ENCODE results near the gene CASZ1.

The CASZ1 gene

DNA sequence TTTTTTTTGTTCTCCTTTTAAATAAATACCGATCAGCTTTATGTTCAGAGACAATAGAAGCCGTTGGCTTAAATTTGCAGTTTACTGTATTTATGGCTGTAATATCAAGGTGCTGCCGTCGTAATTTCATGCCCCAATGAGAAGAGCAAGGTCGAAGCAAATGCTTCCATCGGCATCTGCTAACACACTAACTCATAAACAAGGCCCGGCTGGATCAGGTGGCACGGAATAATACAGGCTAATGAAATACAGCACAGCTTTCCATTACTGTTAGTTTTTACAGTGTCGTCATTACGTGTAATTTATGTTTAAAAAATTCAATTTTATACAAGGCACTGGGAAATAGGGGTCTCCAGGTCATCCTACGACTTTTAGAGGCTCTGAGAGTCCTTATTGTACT is 202.7 kb downstream of the CASZ1 start:
- DNase-seq, result no peak

DNA sequence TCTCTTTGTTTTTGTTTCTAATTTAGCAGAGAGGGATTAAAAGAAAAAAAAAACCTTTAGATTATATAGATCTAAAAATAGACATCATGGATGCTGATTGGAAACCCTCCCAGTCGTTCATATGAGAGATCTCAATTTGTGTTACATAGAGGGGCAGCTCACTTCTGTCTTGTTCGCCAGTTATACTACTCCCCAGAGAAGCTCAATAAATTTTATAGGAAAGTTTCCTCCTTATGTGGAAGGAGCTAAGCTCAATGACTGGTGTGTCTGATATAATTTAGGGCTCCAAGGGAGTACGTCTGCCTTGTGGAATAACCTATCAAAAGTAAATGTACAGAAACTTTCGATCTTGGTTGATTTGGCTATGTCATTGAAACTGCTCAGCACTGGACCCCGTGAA is 204.1 kb downstream of the CASZ1 start:
- DNase-seq, result no peak

DNA sequence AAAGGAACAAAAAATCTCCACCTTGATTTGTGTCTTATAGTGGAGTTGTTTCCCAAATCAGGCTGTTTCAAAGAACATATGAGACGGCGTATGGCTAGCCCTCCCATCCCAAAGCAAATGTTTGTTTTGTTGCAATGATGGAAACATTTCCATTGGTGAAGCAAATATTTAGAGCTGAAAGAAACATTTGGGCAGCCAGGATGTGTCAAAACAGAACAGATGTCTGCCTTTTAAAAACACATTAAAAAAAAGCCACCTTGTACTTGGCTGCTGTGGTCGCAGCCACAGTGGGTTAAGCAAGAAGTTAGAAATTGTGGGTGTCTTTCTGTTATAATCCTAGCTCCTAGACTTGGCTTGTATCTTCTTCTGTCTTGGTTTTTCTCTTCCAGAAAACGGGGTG is 205.4 kb downstream of the CASZ1 start:
- no peak for DNase-seq

DNA sequence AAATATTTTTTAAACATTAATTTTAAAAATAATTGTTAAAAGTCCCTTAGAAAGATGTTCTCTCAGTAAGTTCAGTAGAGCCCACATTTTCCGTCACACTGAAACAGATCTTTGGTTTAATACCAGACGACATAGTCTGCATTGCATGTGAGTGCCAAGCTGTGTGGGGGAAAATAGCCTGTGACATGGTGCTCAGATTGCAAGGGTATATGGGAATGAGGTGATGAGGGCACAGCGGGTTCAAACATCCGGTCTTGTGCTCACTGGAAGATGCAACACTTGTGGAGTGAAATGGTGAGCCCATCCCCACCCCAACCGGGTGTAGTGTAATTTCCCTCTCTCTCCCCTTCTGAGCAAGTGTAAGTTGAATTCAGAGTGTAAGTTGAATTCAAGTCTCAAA is 207.4 kb downstream of the CASZ1 start:
- DNase-seq, result no peak

DNA sequence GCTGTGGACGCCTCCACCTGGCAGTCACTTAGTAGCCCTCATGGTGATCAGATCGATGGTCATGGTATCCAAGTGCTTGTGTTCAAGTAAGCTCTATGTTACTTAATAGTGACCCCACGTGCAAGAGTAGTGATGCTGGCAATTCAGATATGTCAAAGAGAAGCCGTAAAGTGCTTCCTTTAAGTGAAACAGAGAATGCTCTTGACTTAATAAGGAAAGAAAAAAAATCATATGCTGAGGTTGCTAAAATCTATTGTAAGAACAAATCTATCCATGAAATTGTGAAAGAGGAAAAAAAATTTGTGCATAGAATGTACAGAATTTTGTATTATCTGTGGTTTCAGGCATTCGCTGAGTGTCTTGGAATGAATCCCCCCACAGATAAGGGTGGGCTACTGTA is 207.8 kb downstream of the CASZ1 start:
- no peak for DNase-seq

All from bone marrow (tissue), 2 donors.